HepG2 (cell line): Measurements from ENCODE around the gene ETS2. TPM values are rescaled to one million over a fixed set of nuclear protein-coding genes. Genes with fewer than 3 reads are reported as not detected.

Experiments
- ATF4 ChIP-seq, 2 experiments: fragments of 450-650 bp in 1 of 2; sonication (generic) in 1 of 2; formaldehyde crosslinking; IDR thresholded peaks; 2 replicates each; pipeline versions ENCODE4 v1.5.0 to v1.8.0; 2020 to 2022; ENCODE audit warnings: mild to moderate bottlenecking in 1 of 2, missing genetic modification reagents in 1 of 2
- BHLHE40 ChIP-seq: IDR thresholded peaks from 2 replicates; pipeline ENCODE4 v1.6.1; 2011; ENCODE audit warnings: low read length, improper control_type of control experiment
- BRCA1 ChIP-seq: sonication (generic); formaldehyde crosslinking; IDR thresholded peaks from 2 replicates; pipeline ENCODE4 v1.4.0; 2020; ENCODE audit warnings: missing genetic modification reagents
- FOXA1 ChIP-seq, 2 experiments: fragments of 450-650 bp in 1 of 2; sonication (generic) in 1 of 2; formaldehyde crosslinking in 1 of 2; IDR thresholded peaks; 2 replicates each; pipeline versions ENCODE4 v1.4.0 to v1.6.1; 2016 to 2020; ENCODE audit warnings: missing genetic modification reagents in 1 of 2
- FOXO1 ChIP-seq: sonication (generic); formaldehyde crosslinking; IDR thresholded peaks from 2 replicates; pipeline ENCODE4 v1.4.0; 2020; ENCODE audit warnings: missing genetic modification reagents
- HMG20A ChIP-seq: IDR thresholded peaks from 2 replicates; pipeline ENCODE4 v1.6.1; 2016; ENCODE audit warnings: borderline replicate concordance
- HNF1A ChIP-seq, 2 experiments: sonication (generic) in 1 of 2; formaldehyde crosslinking in 1 of 2; IDR thresholded peaks; 2 replicates each; pipeline versions ENCODE4 v1.4.0 to v1.6.1; 2016 to 2020; ENCODE audit warnings: borderline replicate concordance in 1 of 2, low read depth in 1 of 2, mild to moderate bottlenecking in 1 of 2, missing genetic modification reagents in 1 of 2
- KLF6 ChIP-seq: IDR thresholded peaks from 2 replicates; pipeline ENCODE4 v1.8.0; 2016; ENCODE audit warnings: missing biosample characterization, missing genetic modification reagents
- MAZ ChIP-seq, 2 experiments: sonication (generic) in 1 of 2; formaldehyde crosslinking in 1 of 2; IDR thresholded peaks; 2 replicates each; pipeline versions ENCODE4 v1.5.0 to v1.6.1; 2012 to 2020; ENCODE audit warnings: low read depth in 2 of 2, mild to moderate bottlenecking in 2 of 2, borderline replicate concordance in 1 of 2, improper control_type of control experiment in 1 of 2, low read length in 1 of 2, missing genetic modification reagents in 1 of 2, moderate library complexity in 1 of 2
- NR2F1 ChIP-seq, 2 experiments: fragments of 450-650 bp in 1 of 2; formaldehyde crosslinking in 1 of 2; IDR thresholded peaks; 2 replicates each; pipeline versions ENCODE4 v1.5.0 to v1.6.1; 2016 to 2020; ENCODE audit warnings: mild to moderate bottlenecking in 1 of 2, missing compliant biosample characterization in 1 of 2, missing genetic modification reagents in 1 of 2, moderate library complexity in 1 of 2
- PHF20 ChIP-seq: sonication (generic); formaldehyde crosslinking; IDR thresholded peaks from 2 replicates; pipeline ENCODE4 v1.5.0; 2020; ENCODE audit warnings: mild to moderate bottlenecking, missing genetic modification reagents
- RFXANK ChIP-seq: IDR thresholded peaks from 2 replicates; pipeline ENCODE4 v1.6.1; 2016
- TFE3 ChIP-seq: IDR thresholded peaks from 2 replicates; pipeline ENCODE4 v1.6.1; 2016
- TMF1 ChIP-seq: sonication (generic); formaldehyde crosslinking; IDR thresholded peaks from 2 replicates; pipeline ENCODE4 v1.8.1; 2022; ENCODE audit warnings: low read depth, missing genetic modification reagents
- ZBTB20 ChIP-seq: sonication (generic); formaldehyde crosslinking; IDR thresholded peaks from 2 replicates; pipeline ENCODE4 v1.8.1; 2023; ENCODE audit warnings: missing genetic modification reagents, low read depth, mild to moderate bottlenecking, borderline replicate concordance
- ZKSCAN5 ChIP-seq: sonication (generic); formaldehyde crosslinking; IDR thresholded peaks from 2 replicates; pipeline ENCODE4 v1.5.1; 2020; ENCODE audit warnings: mild to moderate bottlenecking, missing genetic modification reagents
- ZNF503 ChIP-seq: sonication (generic); formaldehyde crosslinking; IDR thresholded peaks from 2 replicates; pipeline ENCODE4 v1.4.0; 2020; ENCODE audit warnings: missing genetic modification reagents
- ZNF510 ChIP-seq: sonication (generic); formaldehyde crosslinking; IDR thresholded peaks from 2 replicates; pipeline ENCODE4 v1.4.0; 2020; ENCODE audit warnings: low read depth, mild to moderate bottlenecking, missing genetic modification reagents
- polyA plus RNA-seq, 8 experiments: library from polyadenylated mRNA; depleted of rRNA in 3 of 8; stranded (reverse) in 7 of 8; unstranded in 1 of 8; fragments of >200 nt; fragmentation: Illumina TruSeq in 4 of 8; extraction: Trizol in 4 of 8; gene quantifications; 2 replicates each; pipeline versions ENCODE4 v1.2.1 to v1.2.3, GENCODE V29; 2011 to 2016; ENCODE audit warnings: low read depth in 4 of 8, missing spikeins in 1 of 8, mixed read lengths in 1 of 8; ENCODE audit not compliant: insufficient read depth in 1 of 8
- total RNA-seq, 5 experiments: library from RNA; depleted of rRNA; stranded (reverse); fragments of >200 nt; fragmentation: Illumina TruSeq; extraction: Trizol; gene quantifications; 2 replicates each; pipeline ENCODE4 v1.2.3, GENCODE V29; 2016; ENCODE audit warnings: low read depth in 1 of 5

ETS2 gene
- total and polyA plus RNA-seq, 2 of the 13 experiments (the other 11 are each of a cell fraction or from before 2014, with no cell fraction given) = 24.6 to 64.4 TPM

GRCh38 chr21:38805328-38806152 is at the start of gene ETS2 (continued):
- TF ChIP-seq TFE3 (CRISPR knock-in tag) (peak; percentile 62), ZNF510 (CRISPR knock-in tag) (0 out of 2 replicates have a peak, but pooled peaks have one; percentile 61), FOXA1 (IDR thresholded peaks at IDR 0.05) (no peak), FOXA1 (CRISPR knock-in tag; IDR thresholded peaks at IDR 0.05) (0 out of 2 replicates have a peak, but pooled peaks have one; percentile 11), ZKSCAN5 (CRISPR knock-in tag) (peak; percentile 98), RFXANK (peak; percentile 66; the same call in 1 of the 2 replicates), KLF6 (CRISPR knock-in tag) (0 out of 2 replicates have a peak, but pooled peaks have one; percentile 27), BHLHE40 (peak; percentile 53; the same call in 1 of the 2 replicates), ZNF503 (CRISPR knock-in tag) (peak; percentile 74; the same call in 1 of the 2 replicates), BRCA1 (0 out of 2 replicates have a peak, but pooled peaks have one; percentile 60), HNF1A (IDR thresholded peaks at IDR 0.05; ENCODE audit: low read depth) (no peak), HNF1A (CRISPR knock-in tag; IDR thresholded peaks at IDR 0.05; ENCODE audit: borderline replicate concordance) (peak; percentile 81), ATF4 (CRISPR knock-in tag; IDR thresholded peaks at IDR 0.05) (0 out of 4 replicates have a peak, but pooled peaks of 1 of the 2 experiments have one; percentile 53), HMG20A (CRISPR knock-in tag) (peak; percentile 19; the same call in 1 of the 2 replicates), ZBTB20 (peak; percentile 93; the same call in 1 of the 2 replicates), MAZ (IDR thresholded peaks at IDR 0.05; ENCODE audit: borderline replicate concordance, low read depth, low read length) (peak; percentile 97), MAZ (CRISPR knock-in tag; IDR thresholded peaks at IDR 0.05; ENCODE audit: low read depth) (peak; percentile 96), TMF1 (CRISPR knock-in tag) (peak; percentile 91), NR2F1 (CRISPR knock-in tag; IDR thresholded peaks at IDR 0.05) (peak in 1 of 2 experiments; percentile 24; a peak in 1 of 4 replicates), PHF20 (CRISPR knock-in tag) (no peak; the same call in 1 of the 2 replicates), FOXO1 (peak; percentile 62; the same call in 1 of the 2 replicates)
